HepG2 (cell line): Measurements from ENCODE around the gene SLC11A1. TPM values are rescaled to one million over a fixed set of nuclear protein-coding genes. Genes with fewer than 3 reads are reported as not detected.

Experiments
- ATF3 ChIP-seq: sonication (generic); formaldehyde crosslinking; IDR thresholded peaks from 2 replicates; pipeline ENCODE4 v1.4.0; 2020; ENCODE audit warnings: missing genetic modification reagents
- BHLHE40 ChIP-seq: IDR thresholded peaks from 2 replicates; pipeline ENCODE4 v1.6.1; 2011; ENCODE audit warnings: low read length, improper control_type of control experiment
- DMTF1 ChIP-seq: sonication (generic); formaldehyde crosslinking; IDR thresholded peaks from 2 replicates; pipeline ENCODE4 v1.4.0; 2020; ENCODE audit warnings: mild to moderate bottlenecking, missing genetic modification reagents
- ERF ChIP-seq: IDR thresholded peaks from 2 replicates; pipeline ENCODE4 v1.6.1; 2018; ENCODE audit warnings: missing biosample characterization, missing genetic modification reagents
- GTF3A ChIP-seq: sonication (generic); formaldehyde crosslinking; conservative IDR thresholded peaks from 2 replicates; pipeline ENCODE4 v1.4.0; 2020; ENCODE audit warnings: mild to moderate bottlenecking, missing genetic modification reagents
- HNF4A ChIP-seq: sonication (generic); formaldehyde crosslinking; IDR thresholded peaks from 2 replicates; pipeline ENCODE4 v1.4.0; 2020; ENCODE audit warnings: missing genetic modification reagents
- KAT2B ChIP-seq: fragments of 150-350 bp; IDR thresholded peaks from 2 replicates; pipeline ENCODE4 v1.6.1; 2014; ENCODE audit warnings: low read depth, low read length, borderline replicate concordance
- KDM6A ChIP-seq: IDR thresholded peaks from 2 replicates; pipeline ENCODE4 v1.6.1; 2016; ENCODE audit warnings: low read depth
- MBD4 ChIP-seq: IDR thresholded peaks from 2 replicates; pipeline ENCODE4 v1.6.1; 2012; ENCODE audit warnings: low read length, inconsistent platforms, borderline replicate concordance
- NR3C1 ChIP-seq: sonication (generic); formaldehyde crosslinking; IDR thresholded peaks from 2 replicates; pipeline ENCODE4 v1.4.0; 2020; ENCODE audit warnings: missing genetic modification reagents
- RARA ChIP-seq: IDR thresholded peaks from 2 replicates; pipeline ENCODE4 v1.6.1; 2016; ENCODE audit warnings: missing genetic modification reagents, missing compliant biosample characterization
- SIN3B ChIP-seq: fragments of 150-350 bp; IDR thresholded peaks from 2 replicates; pipeline ENCODE4 v1.6.1; 2014; ENCODE audit warnings: low read length
- STAT5B ChIP-seq: sonication (generic); formaldehyde crosslinking; IDR thresholded peaks from 2 replicates; pipeline ENCODE4 v1.4.0; 2020; ENCODE audit warnings: missing genetic modification reagents
- XBP1 ChIP-seq: sonication (generic); formaldehyde crosslinking; IDR thresholded peaks from 2 replicates; pipeline ENCODE4 v1.5.0; 2020; ENCODE audit warnings: missing genetic modification reagents
- ZBED4 ChIP-seq: sonication (generic); formaldehyde crosslinking; IDR thresholded peaks from 2 replicates; pipeline ENCODE4 v1.4.0; 2020; ENCODE audit warnings: missing genetic modification reagents, borderline replicate concordance
- ZMYM4 ChIP-seq: sonication (generic); formaldehyde crosslinking; IDR thresholded peaks from 2 replicates; pipeline ENCODE4 v1.8.1; 2023; ENCODE audit warnings: mild to moderate bottlenecking, missing genetic modification reagents
- ZNF274 ChIP-seq: sonication (generic); formaldehyde crosslinking; IDR thresholded peaks from 2 replicates; pipeline ENCODE4 v1.5.1; 2020; ENCODE audit warnings: mild to moderate bottlenecking, missing genetic modification reagents
- ZNF382 ChIP-seq: sonication (generic); formaldehyde crosslinking; IDR thresholded peaks from 2 replicates; pipeline ENCODE4 v1.5.0; 2020; ENCODE audit warnings: missing genetic modification reagents, mild to moderate bottlenecking, borderline replicate concordance
- ZNF432 ChIP-seq: sonication (generic); formaldehyde crosslinking; IDR thresholded peaks from 2 replicates; pipeline ENCODE4 v1.5.0; 2020; ENCODE audit warnings: missing genetic modification reagents, mild to moderate bottlenecking, borderline replicate concordance
- ZNF460 ChIP-seq: sonication (generic); formaldehyde crosslinking; IDR thresholded peaks from 2 replicates; pipeline ENCODE4 v1.5.1; 2020; ENCODE audit warnings: missing genetic modification reagents, mild to moderate bottlenecking, borderline replicate concordance
- ZNF501 ChIP-seq: sonication (generic); formaldehyde crosslinking; IDR thresholded peaks from 2 replicates; pipeline ENCODE4 v1.5.1; 2020; ENCODE audit warnings: mild to moderate bottlenecking, moderate library complexity, missing genetic modification reagents
- ZNF549 ChIP-seq: sonication (generic); formaldehyde crosslinking; IDR thresholded peaks from 2 replicates; pipeline ENCODE4 v1.5.0; 2020; ENCODE audit warnings: missing genetic modification reagents
- ZNF556 ChIP-seq: sonication (generic); formaldehyde crosslinking; IDR thresholded peaks from 2 replicates; pipeline ENCODE4 v1.4.0; 2020; ENCODE audit warnings: mild to moderate bottlenecking, missing genetic modification reagents, borderline replicate concordance
- ZNF768 ChIP-seq: sonication (generic); formaldehyde crosslinking; IDR thresholded peaks from 2 replicates; pipeline ENCODE4 v1.4.0; 2020; ENCODE audit warnings: missing genetic modification reagents
- ZSCAN25 ChIP-seq: sonication (generic); formaldehyde crosslinking; IDR thresholded peaks from 2 replicates; pipeline ENCODE4 v1.8.0; 2022; ENCODE audit warnings: mild to moderate bottlenecking, missing genetic modification reagents
- polyA plus RNA-seq, 8 experiments: library from polyadenylated mRNA; depleted of rRNA in 3 of 8; stranded (reverse) in 7 of 8; unstranded in 1 of 8; fragments of >200 nt; fragmentation: Illumina TruSeq in 4 of 8; extraction: Trizol in 4 of 8; gene quantifications; 2 replicates each; pipeline versions ENCODE4 v1.2.1 to v1.2.3, GENCODE V29; 2011 to 2016; ENCODE audit warnings: low read depth in 4 of 8, missing spikeins in 1 of 8, mixed read lengths in 1 of 8; ENCODE audit not compliant: insufficient read depth in 1 of 8
- total RNA-seq, 5 experiments: library from RNA; depleted of rRNA; stranded (reverse); fragments of >200 nt; fragmentation: Illumina TruSeq; extraction: Trizol; gene quantifications; 2 replicates each; pipeline ENCODE4 v1.2.3, GENCODE V29; 2016; ENCODE audit warnings: low read depth in 1 of 5
- TF ChIP-seq, protein P1 (sequence below): IDR thresholded peaks from 2 replicates; pipeline ENCODE4 v1.6.1; 2016; ENCODE audit warnings: missing genetic modification reagents, missing compliant biosample characterization

The SLC11A1 gene
- total and polyA plus RNA-seq, 2 of the 13 experiments (the other 11 are each of a cell fraction or from before 2014, with no cell fraction given): 0.33 to 2.3 TPM

DNA sequence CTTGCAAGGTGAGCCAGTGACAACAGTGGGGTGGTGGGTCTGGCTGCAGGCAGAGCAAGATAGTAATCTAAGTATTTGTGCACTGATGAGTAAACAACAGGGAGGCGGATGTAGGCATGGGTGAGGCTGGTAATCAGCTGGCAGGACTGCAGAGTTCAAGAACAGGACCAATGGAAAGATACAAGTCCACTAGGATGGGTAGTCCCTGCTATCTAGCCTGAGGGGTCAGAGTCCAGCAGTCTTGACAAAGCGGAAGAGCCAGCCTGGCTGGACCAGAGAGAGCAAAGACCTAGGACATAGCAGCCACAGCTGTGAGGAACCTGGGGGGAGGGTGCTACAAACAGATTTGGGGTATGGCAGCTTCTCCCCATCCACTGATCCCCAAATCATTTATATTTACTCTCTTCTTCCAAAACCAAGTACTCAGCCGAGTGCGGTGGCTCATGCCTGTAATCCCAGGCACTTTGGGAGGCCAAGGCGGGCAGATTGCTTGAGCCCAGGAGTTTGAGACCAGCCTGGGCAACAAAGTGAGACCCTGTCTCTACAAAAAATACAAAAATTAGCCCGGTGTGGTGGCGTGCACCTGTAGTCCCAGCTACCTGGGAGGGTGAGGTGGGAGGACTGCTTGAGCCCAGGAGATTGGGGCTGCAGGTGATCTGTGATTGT lies 62.8 kb downstream of the SLC11A1 start (continued):
- peak; percentile 19; the same call in 1 of the 2 replicates for TF ChIP-seq ATF3 (CRISPR knock-in tag)
- TF ChIP-seq ZNF501 (CRISPR knock-in tag): peak; percentile 78; the same call in 1 of the 2 replicates
- TF ChIP-seq NR3C1 (CRISPR knock-in tag): no peak
- no peak for TF ChIP-seq ZNF549 (CRISPR knock-in tag)
- TF ChIP-seq HNF4A: peak; percentile 100
- TF ChIP-seq KDM6A (CRISPR knock-in tag): peak; percentile 90
- TF ChIP-seq, protein P1, sequence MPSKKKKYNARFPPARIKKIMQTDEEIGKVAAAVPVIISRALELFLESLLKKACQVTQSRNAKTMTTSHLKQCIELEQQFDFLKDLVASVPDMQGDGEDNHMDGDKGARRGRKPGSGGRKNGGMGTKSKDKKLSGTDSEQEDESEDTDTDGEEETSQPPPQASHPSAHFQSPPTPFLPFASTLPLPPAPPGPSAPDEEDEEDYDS (CRISPR knock-in tag): peak; percentile 52
- TF ChIP-seq MBD4: no peak
- no peak for TF ChIP-seq ZNF274 (CRISPR knock-in tag)
- no peak for TF ChIP-seq SIN3B
- TF ChIP-seq ZNF432 (CRISPR knock-in tag): no peak
- peak; percentile 37; the same call in 1 of the 2 replicates for TF ChIP-seq BHLHE40
- TF ChIP-seq ZMYM4: peak; percentile 92
- TF ChIP-seq ERF: peak; percentile 99
- TF ChIP-seq XBP1: no peak
- peak; percentile 54; the same call in 1 of the 2 replicates for TF ChIP-seq ZNF460 (CRISPR knock-in tag)
- TF ChIP-seq DMTF1 (CRISPR knock-in tag): 0 out of 2 replicates have a peak, but pooled peaks have one; percentile 73
- no peak for TF ChIP-seq STAT5B (CRISPR knock-in tag)
- peak; percentile 49; the same call in 1 of the 2 replicates for TF ChIP-seq ZNF768 (CRISPR knock-in tag)
- no peak for TF ChIP-seq ZBED4 (CRISPR knock-in tag)
- no peak for TF ChIP-seq ZNF382 (CRISPR knock-in tag)
- no peak for TF ChIP-seq KAT2B
- peak; percentile 96 for TF ChIP-seq ZNF556 (CRISPR knock-in tag)
- TF ChIP-seq RARA (CRISPR knock-in tag): peak; percentile 99
- TF ChIP-seq GTF3A: peak; percentile 73; the same call in 1 of the 2 replicates
- peak; percentile 98 for TF ChIP-seq ZSCAN25 (CRISPR knock-in tag)
